Measurements from ENCODE around the gene CPNE4. TPM values are rescaled to one million over a fixed set of nuclear protein-coding genes. Genes with fewer than 3 reads are reported as not detected.

CPNE4 gene
- total RNA-seq, 1 donor from 2014 or later = not detected

GRCh38 chr3:131850223-131850622, 184.6 kb downstream of the CPNE4 start:
- TF ChIP-seq, protein P1, sequence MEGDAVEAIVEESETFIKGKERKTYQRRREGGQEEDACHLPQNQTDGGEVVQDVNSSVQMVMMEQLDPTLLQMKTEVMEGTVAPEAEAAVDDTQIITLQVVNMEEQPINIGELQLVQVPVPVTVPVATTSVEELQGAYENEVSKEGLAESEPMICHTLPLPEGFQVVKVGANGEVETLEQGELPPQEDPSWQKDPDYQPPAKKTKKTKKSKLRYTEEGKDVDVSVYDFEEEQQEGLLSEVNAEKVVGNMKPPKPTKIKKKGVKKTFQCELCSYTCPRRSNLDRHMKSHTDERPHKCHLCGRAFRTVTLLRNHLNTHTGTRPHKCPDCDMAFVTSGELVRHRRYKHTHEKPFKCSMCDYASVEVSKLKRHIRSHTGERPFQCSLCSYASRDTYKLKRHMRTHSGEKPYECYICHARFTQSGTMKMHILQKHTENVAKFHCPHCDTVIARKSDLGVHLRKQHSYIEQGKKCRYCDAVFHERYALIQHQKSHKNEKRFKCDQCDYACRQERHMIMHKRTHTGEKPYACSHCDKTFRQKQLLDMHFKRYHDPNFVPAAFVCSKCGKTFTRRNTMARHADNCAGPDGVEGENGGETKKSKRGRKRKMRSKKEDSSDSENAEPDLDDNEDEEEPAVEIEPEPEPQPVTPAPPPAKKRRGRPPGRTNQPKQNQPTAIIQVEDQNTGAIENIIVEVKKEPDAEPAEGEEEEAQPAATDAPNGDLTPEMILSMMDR (IDR thresholded peaks at IDR 0.05) = no peak
- H3K4me1 Mint-ChIP-seq (ENCODE audit: low read depth) = no peaks in the 10 kb centered on the region
- H3K9me3 Mint-ChIP-seq (ENCODE audit: low read depth) = no peaks in the 10 kb centered on the region
- DNase-seq (ENCODE audit: low spot score) = no peak
- no peaks in the 10 kb centered on the region for H3K36me3 Mint-ChIP-seq (ENCODE audit: low read depth)
- H3K4me3 Mint-ChIP-seq (ENCODE audit: unreplicated experiment) = no peak overlapping the region
- H3K27ac Mint-ChIP-seq (ENCODE audit: unreplicated experiment) = no peak overlapping the region
- H3K27me3 Mint-ChIP-seq (ENCODE audit: low read depth) = peaks cover 16% of the 10 kb centered on the region

DNA sequence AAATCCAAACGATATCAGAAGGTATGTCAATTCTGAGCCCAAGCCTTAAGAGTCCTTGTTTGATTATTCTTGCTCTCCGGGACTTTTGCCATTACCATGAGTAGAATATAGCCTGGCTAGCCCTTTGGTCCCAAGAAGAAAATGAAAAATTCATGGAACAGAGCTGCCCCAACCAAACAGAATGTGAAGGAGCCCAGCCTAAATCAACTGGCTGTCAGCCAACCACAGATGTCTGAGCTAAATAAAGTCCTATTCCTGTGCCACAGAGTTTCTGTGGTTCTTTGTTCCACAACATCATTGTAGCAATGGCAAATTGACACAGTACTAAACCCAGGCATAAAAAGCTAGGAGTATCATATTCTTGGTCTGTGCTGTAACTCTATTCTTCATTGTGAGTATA, 185.2 kb downstream of the CPNE4 start:
- no peaks in the 10 kb centered on the region for H3K36me3 Mint-ChIP-seq (ENCODE audit: low read depth)
- no peaks in the 10 kb centered on the region for H3K4me1 Mint-ChIP-seq (ENCODE audit: low read depth)
- peaks cover 16% of the 10 kb centered on the region for H3K27me3 Mint-ChIP-seq (ENCODE audit: low read depth)
- no peak overlapping the region for H3K27ac Mint-ChIP-seq (ENCODE audit: unreplicated experiment)
- H3K4me3 Mint-ChIP-seq (ENCODE audit: unreplicated experiment) = no peak overlapping the region
- DNase-seq (ENCODE audit: low spot score) = no peak
- TF ChIP-seq, protein P1 (IDR thresholded peaks at IDR 0.05) = no peak
- no peaks in the 10 kb centered on the region for H3K9me3 Mint-ChIP-seq (ENCODE audit: low read depth)

DNA sequence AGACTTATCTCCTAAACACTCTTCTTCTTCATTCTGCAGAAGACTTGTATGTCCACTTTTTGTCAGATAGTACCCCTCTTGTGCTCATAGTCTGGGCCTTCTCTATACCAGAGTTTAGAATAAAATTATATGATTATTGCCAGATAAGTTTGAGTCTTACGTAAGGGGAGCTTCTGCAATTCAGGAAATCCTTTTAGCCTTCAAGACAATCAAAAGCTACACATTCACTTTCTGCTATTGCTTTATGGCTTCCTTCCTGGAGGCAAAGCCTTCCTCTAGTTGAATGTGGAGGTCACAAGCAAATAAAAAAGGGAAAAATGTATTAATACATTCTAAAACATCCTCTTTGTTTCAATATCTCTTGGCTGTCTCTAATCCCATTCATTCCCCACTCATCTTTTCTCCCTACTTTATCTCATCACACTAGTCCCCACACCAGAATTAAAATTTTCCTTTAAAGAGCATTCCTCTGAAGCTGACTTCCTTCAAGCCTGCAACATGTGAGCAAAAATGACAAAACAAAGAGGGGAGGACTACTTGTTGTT, 186.8 kb downstream of the CPNE4 start:
- Mint-ChIP-seq H3K27me3 (ENCODE audit: low read depth) (peaks cover 16% of the 10 kb centered on the region), H3K36me3 (ENCODE audit: low read depth) (no peaks in the 10 kb centered on the region), H3K9me3 (ENCODE audit: low read depth) (no peaks in the 10 kb centered on the region), H3K4me1 (ENCODE audit: low read depth) (no peaks in the 10 kb centered on the region), H3K4me3 (ENCODE audit: unreplicated experiment) (no peak overlapping the region), H3K27ac (ENCODE audit: unreplicated experiment) (no peak overlapping the region)
- DNase-seq (ENCODE audit: low spot score) = no peak
- TF ChIP-seq, protein P1 (IDR thresholded peaks at IDR 0.05) = no peak

DNA sequence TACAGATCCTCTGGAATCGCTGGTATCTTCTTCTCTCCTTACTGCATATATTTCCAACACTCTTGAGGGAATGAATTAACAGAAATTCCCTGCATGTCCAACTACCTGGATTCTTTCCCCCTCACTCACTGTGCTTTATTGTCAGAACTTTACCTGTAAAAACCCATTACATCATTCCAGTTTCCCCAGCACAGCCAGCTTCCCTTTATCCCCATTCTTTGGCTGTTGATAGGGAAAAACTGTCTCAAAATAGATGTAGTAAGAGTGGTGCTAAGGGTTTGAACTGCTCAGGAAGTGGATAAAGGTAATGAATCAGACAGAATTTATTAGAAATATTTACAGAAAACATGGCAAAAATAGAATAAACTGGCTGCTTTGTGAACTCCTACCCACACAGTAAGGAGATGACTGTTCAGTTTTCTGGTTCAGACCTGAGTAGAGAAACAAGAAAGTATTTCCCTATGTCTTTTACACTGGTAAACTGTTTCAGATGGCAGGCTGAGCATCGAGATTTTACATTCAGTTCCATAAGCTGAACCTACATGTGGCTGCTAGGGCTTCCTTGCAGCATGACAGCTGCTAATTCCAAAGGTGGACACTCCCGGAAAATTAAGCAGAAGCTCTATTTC, 188.4 kb downstream of the CPNE4 start:
- Mint-ChIP-seq H3K9me3 (ENCODE audit: low read depth) (no peaks in the 10 kb centered on the region), H3K27me3 (ENCODE audit: low read depth) (peaks cover 16% of the 10 kb centered on the region), H3K27ac (ENCODE audit: unreplicated experiment) (no peak overlapping the region), H3K4me3 (ENCODE audit: unreplicated experiment) (no peak overlapping the region), H3K36me3 (ENCODE audit: low read depth) (no peaks in the 10 kb centered on the region), H3K4me1 (ENCODE audit: low read depth) (no peaks in the 10 kb centered on the region)
- DNase-seq (ENCODE audit: low spot score) = no peak
- TF ChIP-seq, protein P1 (IDR thresholded peaks at IDR 0.05) = no peak

GRCh38 chr3:131843174-131843573, 191.6 kb downstream of the CPNE4 start:
- no peak for DNase-seq (ENCODE audit: low spot score)
- H3K9me3 Mint-ChIP-seq (ENCODE audit: low read depth) = no peaks in the 10 kb centered on the region
- H3K36me3 Mint-ChIP-seq (ENCODE audit: low read depth) = no peaks in the 10 kb centered on the region
- no peaks in the 10 kb centered on the region for H3K4me1 Mint-ChIP-seq (ENCODE audit: low read depth)
- no peak overlapping the region for H3K4me3 Mint-ChIP-seq (ENCODE audit: unreplicated experiment)
- H3K27me3 Mint-ChIP-seq (ENCODE audit: low read depth) = peaks cover 16% of the 10 kb centered on the region
- H3K27ac Mint-ChIP-seq (ENCODE audit: unreplicated experiment) = no peak overlapping the region
- TF ChIP-seq, protein P1 (IDR thresholded peaks at IDR 0.05) = no peak
